ENCODE measurements around the gene RDX.

Gene RDX

DNA sequence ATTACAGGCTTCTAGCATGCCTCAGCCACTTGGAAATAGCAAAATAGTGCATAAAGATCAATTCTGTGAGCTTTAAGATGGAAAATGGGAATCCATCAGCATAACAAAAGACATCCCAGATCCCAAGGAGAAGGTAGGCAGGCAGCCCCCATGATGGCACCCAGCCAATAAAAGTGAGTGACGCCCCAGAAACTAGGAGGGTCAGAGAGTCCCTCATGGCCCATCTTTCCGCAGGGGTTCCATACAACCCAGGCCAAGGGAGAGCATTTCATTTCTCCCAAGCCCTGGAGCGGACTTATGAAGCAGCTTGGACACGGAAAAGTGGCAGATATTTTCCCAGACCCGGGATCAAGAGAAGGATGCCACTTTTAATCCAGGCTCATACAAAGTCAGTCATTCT, 110.0 kb downstream of the RDX start:
- TF ChIP-seq, protein P1, sequence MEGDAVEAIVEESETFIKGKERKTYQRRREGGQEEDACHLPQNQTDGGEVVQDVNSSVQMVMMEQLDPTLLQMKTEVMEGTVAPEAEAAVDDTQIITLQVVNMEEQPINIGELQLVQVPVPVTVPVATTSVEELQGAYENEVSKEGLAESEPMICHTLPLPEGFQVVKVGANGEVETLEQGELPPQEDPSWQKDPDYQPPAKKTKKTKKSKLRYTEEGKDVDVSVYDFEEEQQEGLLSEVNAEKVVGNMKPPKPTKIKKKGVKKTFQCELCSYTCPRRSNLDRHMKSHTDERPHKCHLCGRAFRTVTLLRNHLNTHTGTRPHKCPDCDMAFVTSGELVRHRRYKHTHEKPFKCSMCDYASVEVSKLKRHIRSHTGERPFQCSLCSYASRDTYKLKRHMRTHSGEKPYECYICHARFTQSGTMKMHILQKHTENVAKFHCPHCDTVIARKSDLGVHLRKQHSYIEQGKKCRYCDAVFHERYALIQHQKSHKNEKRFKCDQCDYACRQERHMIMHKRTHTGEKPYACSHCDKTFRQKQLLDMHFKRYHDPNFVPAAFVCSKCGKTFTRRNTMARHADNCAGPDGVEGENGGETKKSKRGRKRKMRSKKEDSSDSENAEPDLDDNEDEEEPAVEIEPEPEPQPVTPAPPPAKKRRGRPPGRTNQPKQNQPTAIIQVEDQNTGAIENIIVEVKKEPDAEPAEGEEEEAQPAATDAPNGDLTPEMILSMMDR (IDR thresholded peaks at IDR 0.05; ENCODE audit: extremely low read depth, missing control alignments), result no peak
- DNase-seq (ENCODE audit: low spot score), result no peak

DNA sequence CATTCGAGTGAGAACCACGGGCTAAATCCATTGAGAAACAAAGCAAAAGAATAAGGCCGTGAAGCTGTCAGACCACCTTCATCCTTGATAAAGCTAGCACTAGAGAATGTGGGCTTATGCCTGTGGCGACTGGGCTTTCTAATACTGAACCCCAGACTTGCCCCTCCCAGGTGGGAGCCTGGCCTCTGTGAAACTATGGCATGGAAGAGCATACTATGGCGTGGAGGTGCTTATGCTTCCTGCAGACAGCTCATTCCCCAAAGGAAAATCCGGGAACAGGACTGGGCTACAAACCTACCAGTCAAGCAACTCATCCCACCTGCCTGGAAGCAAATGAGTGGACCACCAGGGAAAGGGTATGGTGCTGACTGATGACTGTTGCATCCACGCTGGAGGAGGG, 110.8 kb downstream of the RDX start:
- DNase-seq (ENCODE audit: low spot score), result no peak
- TF ChIP-seq, protein P1 (IDR thresholded peaks at IDR 0.05; ENCODE audit: extremely low read depth, missing control alignments), result no peak

DNA sequence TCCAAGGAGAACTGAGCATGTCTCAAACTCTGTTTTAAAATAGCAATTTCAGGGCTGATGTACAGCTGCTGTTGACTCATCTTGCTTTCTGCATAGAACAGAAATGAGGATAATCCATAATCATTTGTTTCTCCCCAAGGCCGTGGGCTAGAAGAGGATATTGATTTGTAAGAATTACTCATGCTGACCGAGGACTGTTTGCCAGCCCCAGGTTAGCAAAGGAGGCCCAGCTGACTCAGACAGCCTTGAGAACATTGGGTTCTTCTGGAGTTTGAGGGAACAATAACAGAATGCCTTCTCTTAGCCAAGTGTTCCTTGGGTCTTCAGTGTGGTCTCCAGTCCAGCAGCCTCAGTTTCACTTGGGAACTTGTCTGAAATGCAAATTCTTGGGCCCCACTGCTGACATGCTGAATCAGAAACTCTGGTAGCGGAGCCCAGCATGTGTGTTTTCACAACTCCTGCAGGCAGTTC, 111.3 kb downstream of the RDX start:
- DNase-seq (ENCODE audit: low spot score), result no peak
- TF ChIP-seq, protein P1 (IDR thresholded peaks at IDR 0.05; ENCODE audit: extremely low read depth, missing control alignments), result no peak

DNA sequence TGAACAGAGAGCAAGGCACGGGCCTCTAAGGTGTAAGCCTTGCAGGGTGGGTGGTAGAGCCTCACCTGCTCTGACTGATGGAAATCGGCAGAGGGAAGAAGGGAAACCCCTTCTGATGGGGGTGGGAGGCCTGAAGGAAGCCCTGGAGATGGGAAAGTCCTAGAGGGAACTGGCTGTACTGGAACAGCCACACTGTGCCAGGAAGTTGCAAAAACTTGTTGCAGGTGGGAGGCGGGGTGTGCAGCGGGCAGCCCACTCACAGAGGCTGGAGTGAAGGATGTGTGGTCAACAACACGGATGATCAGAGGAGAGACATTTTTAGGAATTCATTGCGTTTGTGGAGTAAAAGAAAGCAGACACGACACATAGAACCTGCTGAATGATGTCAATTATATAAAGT, 112.0 kb downstream of the RDX start:
- TF ChIP-seq, protein P1 (IDR thresholded peaks at IDR 0.05; ENCODE audit: extremely low read depth, missing control alignments), result no peak
- no peak for DNase-seq (ENCODE audit: low spot score)

DNA sequence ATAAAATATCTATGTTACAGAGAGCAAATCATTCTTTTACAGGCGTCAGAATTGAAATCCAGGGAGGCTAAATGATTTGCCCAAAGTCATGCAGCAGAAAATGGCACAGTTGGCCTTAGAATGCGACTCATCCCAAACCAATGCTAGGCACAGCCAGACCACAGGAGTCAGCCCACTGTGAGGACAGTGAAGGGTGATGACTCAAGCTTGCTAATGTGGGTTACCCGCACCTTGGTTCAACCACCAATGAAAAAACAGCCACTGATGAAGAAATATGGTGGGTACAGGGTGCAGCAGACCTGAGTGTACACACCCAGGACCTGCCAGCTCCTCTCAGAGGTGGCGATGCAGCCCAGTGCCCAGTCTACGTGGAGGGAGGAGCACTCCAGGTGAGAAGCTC, 113.5 kb downstream of the RDX start:
- no peak for DNase-seq (ENCODE audit: low spot score)
- TF ChIP-seq, protein P1 (IDR thresholded peaks at IDR 0.05; ENCODE audit: extremely low read depth, missing control alignments), result no peak

DNA sequence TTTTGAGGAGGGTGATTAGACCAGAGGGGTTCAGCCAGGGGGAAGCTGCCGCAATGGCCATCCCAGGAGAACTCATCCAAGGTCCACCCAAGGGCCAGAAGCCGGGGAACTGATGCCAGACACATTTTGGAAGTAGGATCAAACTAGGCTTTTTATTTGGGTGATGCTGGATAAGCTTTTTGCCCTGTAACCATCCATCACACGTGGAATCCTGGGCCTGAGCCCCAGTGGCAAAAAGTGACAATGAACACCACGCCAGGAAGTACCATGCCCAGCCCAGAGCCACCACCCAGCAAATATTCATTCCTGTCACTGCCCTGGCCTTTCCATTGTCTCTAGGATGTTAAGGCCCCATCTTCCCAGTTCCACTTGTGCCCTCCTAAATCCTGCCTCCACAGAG, 117.3 kb downstream of the RDX start:
- no peak for DNase-seq (ENCODE audit: low spot score)
- TF ChIP-seq, protein P1 (IDR thresholded peaks at IDR 0.05; ENCODE audit: extremely low read depth, missing control alignments), result no peak

DNA sequence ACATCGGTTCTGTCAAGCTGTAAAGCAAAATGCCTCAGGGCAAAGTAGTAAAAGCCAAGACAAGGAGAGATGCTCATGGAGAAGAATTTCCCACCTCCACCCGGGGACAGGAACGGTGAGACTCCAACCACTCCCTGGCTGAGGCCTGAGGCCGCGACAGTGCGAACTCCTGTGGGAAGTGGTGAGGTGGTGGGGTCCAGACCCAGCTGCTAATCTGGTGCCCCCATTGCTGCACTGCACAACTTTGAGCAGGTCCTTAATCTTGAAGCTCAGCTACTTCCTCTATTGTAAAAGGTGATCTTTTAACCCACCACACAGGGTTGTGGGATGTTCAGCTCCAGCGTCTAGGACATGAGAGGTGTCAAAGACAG, 119.3 kb downstream of the RDX start:
- TF ChIP-seq, protein P1 (IDR thresholded peaks at IDR 0.05; ENCODE audit: extremely low read depth, missing control alignments), result no peak
- no peak for DNase-seq (ENCODE audit: low spot score)
